ENCODE data around the gene SNED1.

DNA sequence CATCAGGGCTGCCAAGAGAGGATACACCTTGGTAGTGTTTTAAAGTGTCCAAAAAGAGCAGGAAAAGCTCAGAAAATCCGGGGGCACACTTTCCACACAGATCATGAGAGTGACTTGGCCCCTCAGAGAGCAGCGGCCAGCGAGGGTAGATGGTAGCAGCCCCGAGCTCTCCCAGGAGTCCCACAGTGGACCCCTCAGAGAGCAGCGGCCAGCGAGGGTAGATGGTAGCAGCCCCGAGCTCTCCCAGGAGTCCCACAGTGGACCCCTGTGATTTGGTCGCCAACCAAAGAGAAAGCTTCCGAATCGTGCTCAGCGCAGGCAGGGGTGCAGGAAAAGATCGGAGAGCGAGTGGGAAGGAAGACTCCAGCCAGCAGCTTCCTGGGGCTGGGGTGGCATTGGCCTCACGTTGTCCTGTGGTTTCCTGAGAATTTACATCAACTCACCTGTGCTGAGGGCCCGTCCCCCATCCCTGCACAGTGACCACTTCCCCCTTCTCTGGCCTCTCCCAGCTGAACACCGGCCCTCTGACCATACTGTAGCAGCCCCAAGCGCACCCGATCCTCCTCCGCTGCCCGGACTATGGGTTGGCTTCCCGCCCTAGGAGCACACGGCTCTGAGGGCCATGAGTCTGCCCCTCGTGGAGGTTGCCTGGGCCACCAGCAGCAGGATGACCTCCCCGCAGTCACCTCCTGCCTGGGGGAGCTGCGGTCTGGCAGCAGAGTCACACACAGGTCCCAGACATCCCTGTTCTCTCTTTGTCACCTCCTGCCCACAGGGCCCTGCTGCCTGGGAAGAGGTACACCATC, 69.9 kb downstream of the SNED1 start:
- TF ChIP-seq JUND (IDR thresholded peaks at IDR 0.05; ENCODE audit: borderline replicate concordance, low read depth, low read length) (no peak), JUND (tag; IDR thresholded peaks at IDR 0.05; ENCODE audit: borderline replicate concordance, low read depth, low read length) (no peak), CBX5 (IDR thresholded peaks at IDR 0.05; ENCODE audit: borderline replicate concordance, low read depth) (no peak), POLR2A (conservative IDR thresholded peaks at IDR 0.05) (no peak), YY1 (IDR thresholded peaks at IDR 0.05; ENCODE audit: borderline replicate concordance in 1 of 3, control insufficient read depth in 1 of 3, extremely low read depth in 1 of 3, insufficient read depth in 3 of 3, insufficient read length in 1 of 3, insufficient replicate concordance in 2 of 3, low read depth in 1 of 3, low read length in 2 of 3) (no peak), CBX1 (IDR thresholded peaks at IDR 0.05; ENCODE audit: low read depth) (no peak), ZNF324 (CRISPR knock-in tag; IDR thresholded peaks at IDR 0.05) (no peak)
